CD14-positive monocyte (primary cell): ENCODE data around the gene CDC123. TPM values are rescaled to one million over a fixed set of nuclear protein-coding genes. Genes with fewer than 3 reads are reported as not detected.

Experiments used
- DNase-seq, 3 donors: peaks; one replicate each; pipeline ENCODE4 v3.0.0-alpha.2; 2011 to 2022
- H2AFZ ChIP-seq: 2 replicates; pipeline ENCODE4 v1.6.0; 2012; ENCODE audit warnings: mild to moderate bottlenecking, low read depth, low read length, inconsistent platforms; ENCODE audit not compliant: insufficient read depth, poor library complexity, severe bottlenecking
- H3K27ac ChIP-seq, 2 donors: 1 replicate in 1 of 2; 2 replicates in 1 of 2; pipeline ENCODE4 v1.5.1; 2012 to 2013; ENCODE audit warnings: low read length in 2 of 2, control low read depth in 1 of 2, inconsistent platforms in 1 of 2, low read depth in 1 of 2, mild to moderate bottlenecking in 1 of 2
- H3K27me3 ChIP-seq, 2 donors: one replicate each; pipeline versions ENCODE4 v1.6.0 to v1.6.1; 2011 to 2013; ENCODE audit warnings: low read length in 2 of 2; ENCODE audit not compliant: control insufficient read depth in 2 of 2, insufficient read depth in 2 of 2
- H3K36me3 ChIP-seq, 2 donors: replicated peaks in 1 of 2; 1 replicate in 1 of 2; 2 replicates in 1 of 2; pipeline versions ENCODE4 v1.5.1 to v1.6.1; 2012 to 2013; ENCODE audit warnings: low read length in 2 of 2, control low read depth in 1 of 2, inconsistent platforms in 1 of 2, mild to moderate bottlenecking in 1 of 2; ENCODE audit not compliant: insufficient read depth in 2 of 2, control insufficient read depth in 1 of 2
- H3K4me1 ChIP-seq, 2 donors: 1 replicate in 1 of 2; 2 replicates in 1 of 2; pipeline versions ENCODE4 v1.5.1 to v1.6.1; 2012 to 2013; ENCODE audit warnings: low read length in 2 of 2, control low read depth in 1 of 2, inconsistent platforms in 1 of 2, mild to moderate bottlenecking in 1 of 2, moderate library complexity in 1 of 2; ENCODE audit not compliant: insufficient read depth in 2 of 2, control insufficient read depth in 1 of 2
- H3K4me2 ChIP-seq: replicated peaks from 2 replicates; pipeline ENCODE3; 2012; ENCODE audit warnings: low read length, moderate library complexity, mild to moderate bottlenecking; ENCODE audit not compliant: poor library complexity, severe bottlenecking; ENCODE audit errors: extremely low read depth
- H3K4me3 ChIP-seq, 3 experiments: fragments of 200-600 bp in 1 of 3; sonication (generic) in 1 of 3; replicated peaks in 1 of 3; 1 replicate in 2 of 3; 2 replicates in 1 of 3; pipeline ENCODE4 v1.5.1; 2011 to 2013; ENCODE audit warnings: low read length in 3 of 3, mild to moderate bottlenecking in 3 of 3, control low read depth in 2 of 3, low read depth in 2 of 3, inconsistent platforms in 1 of 3, moderate library complexity in 1 of 3
- H3K79me2 ChIP-seq: 2 replicates; pipeline ENCODE4 v1.6.0; 2012; ENCODE audit warnings: mild to moderate bottlenecking, control low read depth, inconsistent platforms, low read length, moderate library complexity; ENCODE audit not compliant: insufficient read depth
- H3K9ac ChIP-seq: 2 replicates; pipeline ENCODE4 v1.6.0; 2017; ENCODE audit warnings: low read length, mild to moderate bottlenecking; ENCODE audit not compliant: insufficient read depth, poor library complexity, severe bottlenecking
- H3K9me3 ChIP-seq, 2 donors: replicated peaks in 1 of 2; 1 replicate in 1 of 2; 2 replicates in 1 of 2; pipeline versions ENCODE4 v1.5.1 to v1.6.1; 2012 to 2013; ENCODE audit warnings: low read length in 2 of 2, control low read depth in 1 of 2; ENCODE audit not compliant: control insufficient read depth in 1 of 2, insufficient read depth in 1 of 2
- H4K20me1 ChIP-seq: 2 replicates; pipeline ENCODE4 v1.6.0; 2012; ENCODE audit warnings: mild to moderate bottlenecking, low read length, control low read depth, moderate library complexity; ENCODE audit not compliant: insufficient read depth
- H3K27ac Mint-ChIP-seq, 7 donors: one replicate each; pipeline ENCODE4 v1.8.0; 2020; ENCODE audit warnings: mild to moderate bottlenecking in 7 of 7, mixed read lengths in 7 of 7, moderate library complexity in 6 of 7, inconsistent platforms in 2 of 7
- H3K27me3 Mint-ChIP-seq, 3 donors: one replicate each; pipeline ENCODE4 v1.8.0; 2021 to 2022; ENCODE audit warnings: low read depth in 3 of 3, mild to moderate bottlenecking in 3 of 3, mixed read lengths in 3 of 3, moderate library complexity in 3 of 3, inconsistent platforms in 1 of 3
- H3K36me3 Mint-ChIP-seq, 2 donors: one replicate each; pipeline ENCODE4 v1.8.0; 2020; ENCODE audit warnings: mixed read lengths in 2 of 2, inconsistent platforms in 1 of 2, mild to moderate bottlenecking in 1 of 2
- H3K4me1 Mint-ChIP-seq: one replicate; pipeline ENCODE4 v1.8.0; 2020; ENCODE audit warnings: mild to moderate bottlenecking, mixed read lengths
- H3K4me3 Mint-ChIP-seq, 2 donors: one replicate each; pipeline ENCODE4 v1.8.0; 2020; ENCODE audit warnings: mild to moderate bottlenecking in 2 of 2, mixed read lengths in 2 of 2, moderate library complexity in 1 of 2
- H3K9me3 Mint-ChIP-seq, 7 donors: one replicate each; pipeline ENCODE4 v1.8.0; 2020 to 2022; ENCODE audit warnings: mixed read lengths in 7 of 7, mild to moderate bottlenecking in 6 of 7, moderate library complexity in 6 of 7, inconsistent platforms in 2 of 7
- CTCF ChIP-seq: fragments of 200-600 bp; IDR thresholded peaks from one replicate; pipeline ENCODE4 v1.8.0; 2022; ENCODE audit warnings: antibody characterized with exemption, mild to moderate bottlenecking
- WGBS: methylation state at CpG from one replicate; pipeline ENCODE4 v1.1.5; 2013; ENCODE audit warnings: missing lambda C conversion rate; ENCODE audit not compliant: insufficient coverage; 5-methylcytosine and 5-hydroxymethylcytosine counted together
- intact Hi-C, 2 donors: fragments of 100-400 bp; cut with micrococcal nuclease; formaldehyde crosslinking; loops; one replicate each; pipeline versions ENCODE4 v1.15.0 to v1.15.1; 2023
- polyA plus RNA-seq, 3 donors: library from polyadenylated mRNA; depleted of rRNA in 1 of 3; unstranded in 2 of 3; stranded (reverse) in 1 of 3; fragments of 300-500 nt in 2 of 3; fragments of >200 nt in 1 of 3; fragmentation: Illumina TruSeq in 2 of 3; gene quantifications; 1 replicate in 2 of 3; 2 replicates in 1 of 3; pipeline ENCODE4 v1.2.3, GENCODE V29; 2012 to 2021

CDC123 gene
- polyA plus RNA-seq, 3 donors, result 38.2 to 78.7 (median 76.0) TPM

- Histone ChIP-seq H3K4me1 (peaks cover 13 to 18% of the 10 kb centered on the region in 2 donors), H3K27ac (peak overlapping the region in 1 of 2 donors; percentile 73), H3K9ac (peak overlapping the region; percentile 45), H2AFZ (peak overlapping the region; percentile 75), H3K79me2 (peaks cover 33% of the 10 kb centered on the region), H3K36me3 (peaks cover 46 to 80% of the 10 kb centered on the region in 2 donors), H3K27me3 (no peaks in the 10 kb centered on the region), H4K20me1 (peaks cover 9% of the 10 kb centered on the region), H3K9me3 (no peaks in the 10 kb centered on the region), H3K4me3 (peak overlapping the region; percentile 31 to 79 (median 70)), H3K4me2 (peak overlapping the region; percentile 67)
- 20% methylated on average over 2 of the region's 6 CpGs for WGBS
- DNase-seq, result peak; percentile 27 to 58 (median 57)
- Mint-ChIP-seq H3K9me3 (no peaks in the 10 kb centered on the region), H3K27me3 (no peaks in the 10 kb centered on the region), H3K27ac (peak overlapping the region; percentile 2 to 92 (median 78)), H3K36me3 (peaks cover 52 to 70% of the 10 kb centered on the region in 2 donors), H3K4me1 (peaks cover 22% of the 10 kb centered on the region), H3K4me3 (peak overlapping the region; percentile 64 to 89)
- intact Hi-C loops, result no loop called here
- TF ChIP-seq CTCF, result peak; percentile 86
These were observed 18.8 kb downstream of the CDC123 start for GRCh38 chr10:12214763-12215218.

- Mint-ChIP-seq H3K27me3 (no peaks in the 10 kb centered on the region), H3K4me1 (peaks cover 31% of the 10 kb centered on the region), H3K27ac (peak overlapping the region in 6 of 7 donors; percentile 38 to 83 (median 70)), H3K4me3 (no peak overlapping the region), H3K9me3 (no peaks in the 10 kb centered on the region), H3K36me3 (peaks cover 43 to 71% of the 10 kb centered on the region in 2 donors)
- H2AFZ ChIP-seq, result no peak overlapping the region
- 27% methylated on average over 6 of the region's 8 CpGs for WGBS
- no peak for TF ChIP-seq CTCF
- H3K9ac ChIP-seq, result no peak overlapping the region
- H3K9me3 ChIP-seq, result no peaks in the 10 kb centered on the region
- peaks cover 33 to 70% of the 10 kb centered on the region in 2 donors for H3K36me3 ChIP-seq
- H3K79me2 ChIP-seq, result peaks cover 62% of the 10 kb centered on the region
- DNase-seq, result peak in 2 of 3 donors; percentile 20 to 41
- peak overlapping the region in 1 of 2 donors; percentile 22 for H3K27ac ChIP-seq
- H3K4me1 ChIP-seq, result peaks cover 22 to 27% of the 10 kb centered on the region in 2 donors
- no peaks in the 10 kb centered on the region for H3K27me3 ChIP-seq
- H3K4me3 ChIP-seq, result no peak overlapping the region
- intact Hi-C loops, result no loop called here
- H4K20me1 ChIP-seq, result peaks cover 21% of the 10 kb centered on the region
- H3K4me2 ChIP-seq, result peak overlapping the region; percentile 27
These were observed 23.0 kb downstream of the CDC123 start for GRCh38 chr10:12218991-12219390.
